ENCODE measurements around the gene NGFR. TPM values are rescaled to one million over a fixed set of nuclear protein-coding genes. Genes with fewer than 3 reads are reported as not detected.

The NGFR gene
- total RNA-seq, 1 experiment from 2014 or later = 1.6 TPM

GRCh38 chr17:49510059-49510719, 15.1 kb downstream of the NGFR start:
- no peaks in the 10 kb centered on the region for H3K9me3 ChIP-seq (ENCODE audit: control insufficient read depth, insufficient read depth, low read depth, low read length)
- in situ Hi-C loops (cut with HindIII; ENCODE audit: low pct_unique_long_range_greater_than_20kb, low sequenced_read_pairs) = no loop called here
- H3K4me3 ChIP-seq (ENCODE audit: low read depth in 2 of 2, low read length in 2 of 2) = no peak overlapping the region
- no peaks in the 10 kb centered on the region for H3K27me3 ChIP-seq (ENCODE audit: control insufficient read depth, insufficient read depth, low read length)
- H3K4me1 ChIP-seq (ENCODE audit: control insufficient read depth, insufficient read depth, low read length) = peaks cover 23% of the 10 kb centered on the region
- no peaks in the 10 kb centered on the region for H3K36me3 ChIP-seq (ENCODE audit: control insufficient read depth, insufficient read depth, low read length)
- intact Hi-C loops (cut with micrococcal nuclease; ENCODE audit: unreplicated experiment) = no loop called here
- ChIA-PET CTCF (interaction anchor here (0.7 kb wide), 2 partner anchors 45 to 46 kb away, joined by 3 read pairs; no protein-coding TSS in a partner anchor), POLR2A (interaction anchor here (0.6 kb wide), 1 partner anchor 122 kb away, joined by 3 read pairs; no protein-coding TSS in a partner anchor)
- no peak for TF ChIP-seq POLR2AphosphoS5 (IDR thresholded peaks at IDR 0.05; ENCODE audit: low read depth, low read length)
- no peak for TF ChIP-seq TCF7L2 (IDR thresholded peaks at IDR 0.05; ENCODE audit: low read depth, low read length)
- TF ChIP-seq SIN3A (IDR thresholded peaks at IDR 0.05; ENCODE audit: borderline replicate concordance, insufficient read depth, low read depth, low read length) = no peak
- TF ChIP-seq REST (IDR thresholded peaks at IDR 0.05; ENCODE audit: insufficient read depth in 1 of 2, low read depth in 2 of 2, low read length in 1 of 2) = no peak
- no peak for TF ChIP-seq CTCF (IDR thresholded peaks at IDR 0.05)
- H3K27ac ChIP-seq (ENCODE audit: low read length) = no peak overlapping the region
- DNase-seq (ENCODE audit: low read depth, low spot score) (no peak), ATAC-seq (no peak)
- BruUV-seq (replicated peaks) = no TSS peak

GRCh38 chr17:49510720-49511110, 15.6 kb downstream of the NGFR start:
- in situ Hi-C loops (cut with HindIII; ENCODE audit: low pct_unique_long_range_greater_than_20kb, low sequenced_read_pairs) = no loop called here
- Histone ChIP-seq H3K4me3 (ENCODE audit: low read depth in 2 of 2, low read length in 2 of 2) (no peak overlapping the region), H3K9me3 (ENCODE audit: control insufficient read depth, insufficient read depth, low read depth, low read length) (no peaks in the 10 kb centered on the region), H3K27ac (ENCODE audit: low read length) (no peak overlapping the region), H3K36me3 (ENCODE audit: control insufficient read depth, insufficient read depth, low read length) (no peaks in the 10 kb centered on the region), H3K27me3 (ENCODE audit: control insufficient read depth, insufficient read depth, low read length) (no peaks in the 10 kb centered on the region), H3K4me1 (ENCODE audit: control insufficient read depth, insufficient read depth, low read length) (peaks cover 29% of the 10 kb centered on the region)
- ChIA-PET POLR2A (no interaction called here), CTCF (no interaction called here)
- ATAC-seq (no peak), DNase-seq (ENCODE audit: low read depth, low spot score) (no peak)
- TF ChIP-seq POLR2AphosphoS5 (IDR thresholded peaks at IDR 0.05; ENCODE audit: low read depth, low read length) (no peak), CTCF (IDR thresholded peaks at IDR 0.05) (no peak), TCF7L2 (IDR thresholded peaks at IDR 0.05; ENCODE audit: low read depth, low read length) (no peak), SIN3A (IDR thresholded peaks at IDR 0.05; ENCODE audit: borderline replicate concordance, insufficient read depth, low read depth, low read length) (no peak), REST (IDR thresholded peaks at IDR 0.05; ENCODE audit: insufficient read depth in 1 of 2, low read depth in 2 of 2, low read length in 1 of 2) (no peak)
- BruUV-seq (replicated peaks) = no TSS peak
- intact Hi-C loops (cut with micrococcal nuclease; ENCODE audit: unreplicated experiment) = no loop called here
